Testis (tissue), 2 donors: Measurements from ENCODE around the gene MYLK.

Source experiments
- POLR2A ChIP-seq: fragments of 450-650 bp; IDR thresholded peaks from one replicate; pipeline ENCODE4 v1.6.1; 2017; ENCODE audit warnings: antibody characterized with exemption, mild to moderate bottlenecking, moderate library complexity
- TF ChIP-seq, protein P1 (sequence below), 3 experiments: fragments of 450-650 bp in 2 of 3; fragments of 200-600 bp in 1 of 3; sonication (generic) in 1 of 3; IDR thresholded peaks; one replicate each; pipeline ENCODE4 v1.5.1; 2016 to 2019; ENCODE audit warnings: antibody characterized with exemption in 3 of 3, mild to moderate bottlenecking in 2 of 3, moderate library complexity in 1 of 3

DNA sequence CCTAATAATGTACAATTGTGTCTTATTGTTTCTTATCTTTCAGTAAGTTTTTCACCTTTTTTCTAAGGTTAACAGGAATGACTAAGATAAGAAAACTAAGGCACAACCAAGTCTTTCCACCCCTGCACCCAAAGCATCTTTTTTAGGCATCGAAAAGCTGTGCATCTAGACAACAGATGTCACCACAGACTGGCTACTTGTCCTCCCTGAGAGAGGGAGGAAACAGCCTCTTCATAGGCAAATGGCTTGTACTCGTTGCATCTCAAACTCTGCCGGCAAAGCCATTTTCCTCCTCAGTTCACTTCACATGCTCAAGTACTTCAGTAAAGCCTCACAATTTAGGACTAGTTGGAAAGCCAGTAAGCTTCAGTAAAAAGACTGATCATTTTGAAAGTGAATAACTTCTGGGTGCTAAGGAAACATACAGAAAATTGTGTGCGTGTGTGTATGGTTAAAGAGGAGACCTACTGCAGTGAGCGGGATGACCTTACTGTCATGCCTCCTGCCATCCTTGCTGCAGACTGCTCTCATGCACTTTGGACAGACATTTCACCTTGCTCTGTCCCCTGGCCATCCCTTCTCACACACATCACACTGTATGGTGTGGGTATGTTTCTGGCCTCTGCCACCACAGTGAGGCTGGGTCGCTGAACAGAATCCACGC lies 262.8 kb downstream of the MYLK start:
- TF ChIP-seq POLR2A: no peak
- TF ChIP-seq, protein P1, sequence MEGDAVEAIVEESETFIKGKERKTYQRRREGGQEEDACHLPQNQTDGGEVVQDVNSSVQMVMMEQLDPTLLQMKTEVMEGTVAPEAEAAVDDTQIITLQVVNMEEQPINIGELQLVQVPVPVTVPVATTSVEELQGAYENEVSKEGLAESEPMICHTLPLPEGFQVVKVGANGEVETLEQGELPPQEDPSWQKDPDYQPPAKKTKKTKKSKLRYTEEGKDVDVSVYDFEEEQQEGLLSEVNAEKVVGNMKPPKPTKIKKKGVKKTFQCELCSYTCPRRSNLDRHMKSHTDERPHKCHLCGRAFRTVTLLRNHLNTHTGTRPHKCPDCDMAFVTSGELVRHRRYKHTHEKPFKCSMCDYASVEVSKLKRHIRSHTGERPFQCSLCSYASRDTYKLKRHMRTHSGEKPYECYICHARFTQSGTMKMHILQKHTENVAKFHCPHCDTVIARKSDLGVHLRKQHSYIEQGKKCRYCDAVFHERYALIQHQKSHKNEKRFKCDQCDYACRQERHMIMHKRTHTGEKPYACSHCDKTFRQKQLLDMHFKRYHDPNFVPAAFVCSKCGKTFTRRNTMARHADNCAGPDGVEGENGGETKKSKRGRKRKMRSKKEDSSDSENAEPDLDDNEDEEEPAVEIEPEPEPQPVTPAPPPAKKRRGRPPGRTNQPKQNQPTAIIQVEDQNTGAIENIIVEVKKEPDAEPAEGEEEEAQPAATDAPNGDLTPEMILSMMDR (IDR thresholded peaks at IDR 0.05): no peak
